ENCODE measurements around the gene STPG4.

DNA sequence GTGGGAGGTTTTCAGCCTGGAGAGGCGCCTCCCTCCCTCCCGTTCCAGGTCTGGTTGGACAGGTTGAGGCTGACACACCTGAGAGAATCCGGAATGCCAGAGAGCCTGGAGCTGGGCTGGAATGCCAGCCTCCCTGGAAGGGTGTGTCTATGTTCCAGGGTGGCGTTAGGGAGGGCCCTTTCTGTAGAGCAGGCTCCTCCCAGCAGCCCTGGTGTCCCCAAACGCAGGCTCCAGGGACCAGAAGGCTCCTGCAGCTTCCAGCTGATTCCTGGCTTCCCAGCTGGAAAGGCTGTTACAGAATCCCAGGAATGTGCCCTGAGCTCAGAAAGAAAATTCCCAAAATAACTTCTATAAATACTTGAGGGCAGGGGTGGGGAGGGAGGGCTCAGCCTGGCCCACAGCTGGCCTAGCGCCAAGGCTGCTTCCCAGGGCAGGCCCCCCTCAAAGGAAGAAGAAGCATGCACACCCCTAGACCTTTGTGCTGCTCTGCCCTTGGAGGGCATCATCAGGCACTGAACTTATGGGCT is 85.4 kb downstream of the STPG4 start:
- TF ChIP-seq HDAC6 (IDR thresholded peaks at IDR 0.05; ENCODE audit: low read depth, low read length) (no peak), JUND (IDR thresholded peaks at IDR 0.05; ENCODE audit: low read length) (peak; percentile 28; the same call in 1 of the 2 replicates), POLR2AphosphoS5 (IDR thresholded peaks at IDR 0.05; ENCODE audit: low read depth, low read length) (no peak), CTCF (IDR thresholded peaks at IDR 0.05; ENCODE audit: control extremely low read depth in 1 of 3, insufficient read depth in 1 of 3, low read depth in 1 of 3, low read length in 3 of 3) (no peak)

Measured in H1 (cell line).